DND-41 (cell line): Measurements from ENCODE around the gene FLRT3.

ENCODE experiments used
- EZH2 ChIP-seq: IDR thresholded peaks from 3 replicates; pipeline ENCODE4 v1.6.1; 2012; ENCODE audit warnings: borderline replicate concordance, low read depth, mild to moderate bottlenecking, moderate library complexity, low read length, inconsistent platforms; ENCODE audit not compliant: severe bottlenecking
- TF ChIP-seq, protein P1 (sequence below): IDR thresholded peaks from 2 replicates; pipeline ENCODE4 v1.5.1; 2012; ENCODE audit warnings: borderline replicate concordance, low read length, moderate library complexity, mild to moderate bottlenecking; ENCODE audit not compliant: poor library complexity, severe bottlenecking; ENCODE audit errors: extremely low read depth

DNA sequence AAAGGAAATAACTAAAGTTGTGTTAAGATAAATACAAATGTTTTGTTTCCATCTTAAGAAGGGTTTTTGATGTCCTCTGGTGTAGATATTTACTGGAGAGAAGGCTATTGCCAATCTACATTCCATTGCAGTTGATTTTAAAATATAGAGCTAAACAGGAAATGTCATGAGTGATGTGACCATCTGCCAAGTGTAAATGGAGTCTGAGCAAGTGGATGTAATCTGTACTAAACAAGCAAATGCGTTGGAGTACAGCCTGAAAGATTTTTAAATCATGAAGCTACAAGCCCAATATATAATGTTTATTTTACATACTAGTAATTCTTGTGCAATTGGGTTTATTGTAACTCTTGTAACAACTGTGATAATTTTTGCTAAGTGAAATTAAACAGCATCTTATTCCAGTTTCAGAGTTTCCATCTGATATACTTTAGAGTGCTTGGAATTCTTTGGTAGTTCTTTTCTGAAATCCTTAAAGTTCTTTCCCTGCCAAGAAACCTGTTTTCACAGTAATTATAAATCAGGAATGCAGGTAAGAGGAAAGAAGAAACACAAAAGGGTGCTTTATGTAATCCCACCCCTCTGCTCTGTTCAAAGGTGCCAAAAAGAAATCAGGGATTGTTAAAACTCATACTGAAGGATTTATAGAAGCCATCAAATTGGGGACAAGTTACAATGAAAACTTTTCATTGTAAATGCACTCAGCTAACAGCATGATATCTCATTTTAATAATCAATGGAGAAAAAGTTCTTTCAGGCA lies 47.2 kb upstream of the FLRT3 start:
- TF ChIP-seq, protein P1, sequence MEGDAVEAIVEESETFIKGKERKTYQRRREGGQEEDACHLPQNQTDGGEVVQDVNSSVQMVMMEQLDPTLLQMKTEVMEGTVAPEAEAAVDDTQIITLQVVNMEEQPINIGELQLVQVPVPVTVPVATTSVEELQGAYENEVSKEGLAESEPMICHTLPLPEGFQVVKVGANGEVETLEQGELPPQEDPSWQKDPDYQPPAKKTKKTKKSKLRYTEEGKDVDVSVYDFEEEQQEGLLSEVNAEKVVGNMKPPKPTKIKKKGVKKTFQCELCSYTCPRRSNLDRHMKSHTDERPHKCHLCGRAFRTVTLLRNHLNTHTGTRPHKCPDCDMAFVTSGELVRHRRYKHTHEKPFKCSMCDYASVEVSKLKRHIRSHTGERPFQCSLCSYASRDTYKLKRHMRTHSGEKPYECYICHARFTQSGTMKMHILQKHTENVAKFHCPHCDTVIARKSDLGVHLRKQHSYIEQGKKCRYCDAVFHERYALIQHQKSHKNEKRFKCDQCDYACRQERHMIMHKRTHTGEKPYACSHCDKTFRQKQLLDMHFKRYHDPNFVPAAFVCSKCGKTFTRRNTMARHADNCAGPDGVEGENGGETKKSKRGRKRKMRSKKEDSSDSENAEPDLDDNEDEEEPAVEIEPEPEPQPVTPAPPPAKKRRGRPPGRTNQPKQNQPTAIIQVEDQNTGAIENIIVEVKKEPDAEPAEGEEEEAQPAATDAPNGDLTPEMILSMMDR = no peak
- TF ChIP-seq EZH2 = no peak
